Anterior cingulate cortex (tissue), 58 donors: ENCODE measurements around the gene CAMK2N2.

ENCODE experiments used
- DNase-seq, 58 donors: peaks; one replicate each; lab custom pipeline; 2025; lab: John Stamatoyannopoulos, UW

The CAMK2N2 gene

GRCh38 chr3:184229394-184230080 is 31.8 kb downstream of the CAMK2N2 start, which contains the start of gene VWA5B2:
Gene VWA5B2, plus strand, starts transcription at chr3:184229585. Its CDS starts 944 bp downstream, at chr3:184230529.
- peak in 39 of 58 donors; percentile 11 to 83 (median 41) for DNase-seq

- peak in 2 of 58 donors; percentile 18 to 36 for DNase-seq
Observed at GRCh38 chr3:184228376-184229137, 32.8 kb downstream of the CAMK2N2 start.

- peak in 2 of 58 donors; percentile 4 to 12 for DNase-seq
Observed at GRCh38 chr3:184227481-184227935, 33.8 kb downstream of the CAMK2N2 start.

GRCh38 chr3:184223946-184224345 is 37.4 kb downstream of the CAMK2N2 start:
- no peak for DNase-seq

GRCh38 chr3:184222521-184222920 is 38.8 kb downstream of the CAMK2N2 start:
- no peak for DNase-seq

- DNase-seq, result no peak
Observed at GRCh38 chr3:184218814-184219213, 42.5 kb downstream of the CAMK2N2 start.

- DNase-seq, result no peak
Observed at GRCh38 chr3:184211718-184212117, 49.6 kb downstream of the CAMK2N2 start.

- DNase-seq, result no peak
Observed at GRCh38 chr3:184211297-184211696, 50.1 kb downstream of the CAMK2N2 start.
